B cell (primary cell): ENCODE results near the gene FHIT.

Experiments used
- CTCF ChIP-seq: fragments of 200-600 bp; IDR thresholded peaks from one replicate; pipeline ENCODE4 v1.8.0; 2022; ENCODE audit warnings: antibody characterized with exemption, mild to moderate bottlenecking
- EZH2 ChIP-seq: IDR thresholded peaks from 2 replicates; pipeline ENCODE4 v1.6.1; 2012; ENCODE audit warnings: borderline replicate concordance, low read depth, mild to moderate bottlenecking, moderate library complexity, low read length; ENCODE audit not compliant: insufficient read depth, poor library complexity, severe bottlenecking

GRCh38 chr3:59746585-59746984 lies 1504.7 kb downstream of the FHIT start:
- TF ChIP-seq EZH2 (no peak), CTCF (no peak)
